ENCODE measurements around the gene DAZAP1.

The DAZAP1 gene

DNA sequence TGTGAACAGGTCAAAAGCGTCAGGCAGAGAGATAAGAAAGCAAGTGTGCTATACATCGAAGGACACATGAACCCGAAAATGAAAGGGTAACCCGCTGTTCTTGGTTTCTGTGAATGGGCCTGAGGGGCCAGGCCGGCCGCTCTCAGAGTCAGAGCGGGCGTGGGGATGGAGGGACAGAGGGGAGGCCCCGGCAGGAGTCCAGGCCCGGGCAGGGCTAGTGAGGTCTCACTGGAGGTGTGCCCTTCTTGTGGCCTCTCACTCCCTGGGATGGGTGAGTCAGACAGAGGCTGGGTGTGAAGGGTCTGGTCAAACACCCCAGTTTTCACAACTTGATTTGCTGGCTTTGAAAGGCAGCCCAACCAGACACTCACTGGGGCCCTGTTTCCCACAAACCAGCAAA, 41.1 kb upstream of the DAZAP1 start:
- Histone ChIP-seq H3K27ac (ENCODE audit: low read depth, low read length) (no peak overlapping the region), H2AFZ (ENCODE audit: low read length, unreplicated experiment) (no peak overlapping the region), H3K79me2 (ENCODE audit: control insufficient read depth, insufficient read depth, low read length, unreplicated experiment) (no peaks in the 10 kb centered on the region), H3K4me3 (ENCODE audit: low read depth, low read length) (no peak overlapping the region), H3K36me3 (ENCODE audit: insufficient read depth, low read length) (no peaks in the 10 kb centered on the region; the same call in 1 of the 2 replicates), H3K27me3 (ENCODE audit: insufficient read depth, low read length) (no peaks in the 10 kb centered on the region), H3K4me1 (ENCODE audit: control insufficient read depth, insufficient read depth, low read length, unreplicated experiment) (peaks cover 13% of the 10 kb centered on the region)

GRCh38 chr19:1366899-1367870, 40.2 kb upstream of the DAZAP1 start:
- Histone ChIP-seq H3K4me3 (ENCODE audit: low read depth, low read length) (no peak overlapping the region), H3K27ac (ENCODE audit: low read depth, low read length) (no peak overlapping the region), H3K27me3 (ENCODE audit: insufficient read depth, low read length) (no peaks in the 10 kb centered on the region), H3K36me3 (ENCODE audit: insufficient read depth, low read length) (no peaks in the 10 kb centered on the region; the same call in 1 of the 2 replicates), H3K4me1 (ENCODE audit: control insufficient read depth, insufficient read depth, low read length, unreplicated experiment) (peaks cover 4% of the 10 kb centered on the region), H3K79me2 (ENCODE audit: control insufficient read depth, insufficient read depth, low read length, unreplicated experiment) (no peaks in the 10 kb centered on the region), H2AFZ (ENCODE audit: low read length, unreplicated experiment) (no peak overlapping the region)

GRCh38 chr19:1369214-1369805, 38.1 kb upstream of the DAZAP1 start:
- Histone ChIP-seq H3K79me2 (ENCODE audit: control insufficient read depth, insufficient read depth, low read length, unreplicated experiment) (no peaks in the 10 kb centered on the region), H3K27ac (ENCODE audit: low read depth, low read length) (no peak overlapping the region), H2AFZ (ENCODE audit: low read length, unreplicated experiment) (no peak overlapping the region), H3K4me3 (ENCODE audit: low read depth, low read length) (no peak overlapping the region), H3K36me3 (ENCODE audit: insufficient read depth, low read length) (no peaks in the 10 kb centered on the region), H3K4me1 (ENCODE audit: control insufficient read depth, insufficient read depth, low read length, unreplicated experiment) (no peaks in the 10 kb centered on the region), H3K27me3 (ENCODE audit: insufficient read depth, low read length) (no peaks in the 10 kb centered on the region)

GRCh38 chr19:1370579-1371361, 36.6 kb upstream of the DAZAP1 start:
- H3K79me2 ChIP-seq (ENCODE audit: control insufficient read depth, insufficient read depth, low read length, unreplicated experiment) = no peaks in the 10 kb centered on the region
- no peaks in the 10 kb centered on the region for H3K27me3 ChIP-seq (ENCODE audit: insufficient read depth, low read length)
- H3K27ac ChIP-seq (ENCODE audit: low read depth, low read length) = no peak overlapping the region
- H3K4me1 ChIP-seq (ENCODE audit: control insufficient read depth, insufficient read depth, low read length, unreplicated experiment) = no peaks in the 10 kb centered on the region
- no peak overlapping the region for H2AFZ ChIP-seq (ENCODE audit: low read length, unreplicated experiment)
- no peaks in the 10 kb centered on the region for H3K36me3 ChIP-seq (ENCODE audit: insufficient read depth, low read length)
- H3K4me3 ChIP-seq (ENCODE audit: low read depth, low read length) = no peak overlapping the region

DNA sequence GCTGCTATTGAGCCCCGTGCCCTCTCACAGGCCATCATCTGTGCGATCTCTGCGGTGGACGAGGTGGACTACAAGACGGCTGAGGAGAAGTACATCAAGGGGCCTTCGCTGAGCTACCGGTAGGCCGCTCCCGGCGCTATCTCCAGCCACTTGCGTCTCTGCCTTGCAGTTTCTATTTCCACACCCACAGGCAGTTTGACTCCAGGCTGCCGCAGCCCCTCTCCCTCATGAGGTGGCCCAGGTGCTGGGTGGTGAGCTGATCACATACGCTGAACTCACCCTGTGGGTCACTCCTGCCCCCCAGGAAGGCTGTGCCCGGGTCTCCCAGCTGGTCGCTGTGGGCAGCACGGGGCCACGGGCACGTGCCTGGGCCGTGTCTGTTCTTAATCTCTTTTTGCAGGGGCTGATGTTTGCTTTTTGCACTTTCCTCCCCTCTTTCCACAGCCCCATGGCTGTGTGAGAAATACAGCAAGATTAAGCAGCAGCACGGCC, 34.3 kb upstream of the DAZAP1 start:
- no peak overlapping the region for H3K4me3 ChIP-seq (ENCODE audit: low read depth, low read length)
- H3K27me3 ChIP-seq (ENCODE audit: insufficient read depth, low read length) = no peaks in the 10 kb centered on the region
- no peak overlapping the region for H3K27ac ChIP-seq (ENCODE audit: low read depth, low read length)
- H3K4me1 ChIP-seq (ENCODE audit: control insufficient read depth, insufficient read depth, low read length, unreplicated experiment) = no peaks in the 10 kb centered on the region
- no peak overlapping the region for H2AFZ ChIP-seq (ENCODE audit: low read length, unreplicated experiment)
- no peaks in the 10 kb centered on the region for H3K36me3 ChIP-seq (ENCODE audit: insufficient read depth, low read length)
- H3K79me2 ChIP-seq (ENCODE audit: control insufficient read depth, insufficient read depth, low read length, unreplicated experiment) = no peaks in the 10 kb centered on the region

- Histone ChIP-seq H3K4me1 (ENCODE audit: control insufficient read depth, insufficient read depth, low read length, unreplicated experiment) (no peaks in the 10 kb centered on the region), H3K27ac (ENCODE audit: low read depth, low read length) (no peak overlapping the region), H3K27me3 (ENCODE audit: insufficient read depth, low read length) (no peaks in the 10 kb centered on the region), H3K36me3 (ENCODE audit: insufficient read depth, low read length) (no peaks in the 10 kb centered on the region), H2AFZ (ENCODE audit: low read length, unreplicated experiment) (no peak overlapping the region), H3K79me2 (ENCODE audit: control insufficient read depth, insufficient read depth, low read length, unreplicated experiment) (no peaks in the 10 kb centered on the region), H3K4me3 (ENCODE audit: low read depth, low read length) (no peak overlapping the region)
These were observed 33.7 kb upstream of the DAZAP1 start for GRCh38 chr19:1373534-1374249.

GRCh38 chr19:1374250-1374577, 33.2 kb upstream of the DAZAP1 start:
- Histone ChIP-seq H3K27ac (ENCODE audit: low read depth, low read length) (no peak overlapping the region), H3K36me3 (ENCODE audit: insufficient read depth, low read length) (no peaks in the 10 kb centered on the region)

GRCh38 chr19:1376415-1376805, 31.0 kb upstream of the DAZAP1 start:
- H3K4me1 ChIP-seq (ENCODE audit: control insufficient read depth, insufficient read depth, low read length, unreplicated experiment) = no peaks in the 10 kb centered on the region
- H3K36me3 ChIP-seq (ENCODE audit: insufficient read depth, low read length) = no peaks in the 10 kb centered on the region
- H2AFZ ChIP-seq (ENCODE audit: low read length, unreplicated experiment) = no peak overlapping the region

More at GRCh38 chr19:1374250-1374577, 33.2 kb upstream of the DAZAP1 start:
- H3K79me2 ChIP-seq (ENCODE audit: control insufficient read depth, insufficient read depth, low read length, unreplicated experiment) = no peaks in the 10 kb centered on the region
- H3K4me1 ChIP-seq (ENCODE audit: control insufficient read depth, insufficient read depth, low read length, unreplicated experiment) = no peaks in the 10 kb centered on the region
- H2AFZ ChIP-seq (ENCODE audit: low read length, unreplicated experiment) = no peak overlapping the region
- H3K27me3 ChIP-seq (ENCODE audit: insufficient read depth, low read length) = no peaks in the 10 kb centered on the region
- no peak overlapping the region for H3K4me3 ChIP-seq (ENCODE audit: low read depth, low read length)

GRCh38 chr19:1377176-1377964, 30.0 kb upstream of the DAZAP1 start:
- no peaks in the 10 kb centered on the region for H3K36me3 ChIP-seq (ENCODE audit: insufficient read depth, low read length)
- no peak overlapping the region for H2AFZ ChIP-seq (ENCODE audit: low read length, unreplicated experiment)
- no peaks in the 10 kb centered on the region for H3K79me2 ChIP-seq (ENCODE audit: control insufficient read depth, insufficient read depth, low read length, unreplicated experiment)
- no peak overlapping the region for H3K4me3 ChIP-seq (ENCODE audit: low read depth, low read length)
- no peak overlapping the region for H3K27ac ChIP-seq (ENCODE audit: low read depth, low read length)
- no peaks in the 10 kb centered on the region for H3K27me3 ChIP-seq (ENCODE audit: insufficient read depth, low read length)
- H3K4me1 ChIP-seq (ENCODE audit: control insufficient read depth, insufficient read depth, low read length, unreplicated experiment) = no peaks in the 10 kb centered on the region

More at GRCh38 chr19:1376415-1376805, 31.0 kb upstream of the DAZAP1 start:
- Histone ChIP-seq H3K27me3 (ENCODE audit: insufficient read depth, low read length) (no peaks in the 10 kb centered on the region), H3K27ac (ENCODE audit: low read depth, low read length) (no peak overlapping the region), H3K4me3 (ENCODE audit: low read depth, low read length) (no peak overlapping the region), H3K79me2 (ENCODE audit: control insufficient read depth, insufficient read depth, low read length, unreplicated experiment) (no peaks in the 10 kb centered on the region)

Data from ACC112 (cell line).